ENCODE measurements around the gene ASIC5. TPM values are rescaled to one million over a fixed set of nuclear protein-coding genes. Genes with fewer than 3 reads are reported as not detected.

ASIC5 gene
- polyA plus RNA-seq, 3 donors, result not detected

- H3K27me3 Mint-ChIP-seq (ENCODE audit: low read depth in 3 of 3), result no peaks in the 10 kb centered on the region
- H3K36me3 ChIP-seq (replicated peaks in 1 of 2; ENCODE audit: control insufficient read depth in 1 of 2, insufficient read depth in 2 of 2, low read length in 2 of 2), result no peaks in the 10 kb centered on the region
- H3K27ac ChIP-seq (ENCODE audit: low read depth in 1 of 2, low read length in 2 of 2), result no peak overlapping the region
- no peak overlapping the region for H3K4me2 ChIP-seq (replicated peaks; ENCODE audit: extremely low read depth, low read length, poor library complexity, severe bottlenecking)
- peaks cover 0 to 2% (median 0%) of the 10 kb centered on the region in 7 donors for H3K9me3 Mint-ChIP-seq
- H3K9me3 ChIP-seq (replicated peaks in 1 of 2; ENCODE audit: control insufficient read depth in 1 of 2, insufficient read depth in 1 of 2, low read length in 2 of 2), result no peaks in the 10 kb centered on the region
- no peak overlapping the region for H2AFZ ChIP-seq (ENCODE audit: insufficient read depth, low read depth, low read length, poor library complexity, severe bottlenecking)
- no peaks in the 10 kb centered on the region for H3K27me3 ChIP-seq (ENCODE audit: control insufficient read depth in 2 of 2, insufficient read depth in 2 of 2, low read length in 2 of 2)
- no peak overlapping the region for H3K9ac ChIP-seq (ENCODE audit: insufficient read depth, low read length, poor library complexity, severe bottlenecking)
- intact Hi-C loops (cut with micrococcal nuclease), result no loop called here
- no peaks in the 10 kb centered on the region for H3K4me1 ChIP-seq (ENCODE audit: control insufficient read depth in 1 of 2, insufficient read depth in 2 of 2, low read length in 2 of 2)
- peaks cover 3% of the 10 kb centered on the region for H3K4me1 Mint-ChIP-seq
- H3K4me3 ChIP-seq (replicated peaks in 1 of 3; ENCODE audit: low read depth in 2 of 3, low read length in 3 of 3), result no peak overlapping the region
- DNase-seq, result no peak
- no peaks in the 10 kb centered on the region for H3K79me2 ChIP-seq (ENCODE audit: insufficient read depth, low read length)
- no peak overlapping the region for H3K27ac Mint-ChIP-seq
- TF ChIP-seq CTCF (IDR thresholded peaks at IDR 0.05), result no peak
- no peak overlapping the region for H3K4me3 Mint-ChIP-seq
- WGBS (ENCODE audit: insufficient coverage), result no CpG with 5 or more reads among the region's 6 CpGs
- H3K36me3 Mint-ChIP-seq, result no peaks in the 10 kb centered on the region
- no peaks in the 10 kb centered on the region for H4K20me1 ChIP-seq (ENCODE audit: insufficient read depth, low read length)
Measured at GRCh38 chr4:155906554-155907247, 40.6 kb upstream of the ASIC5 start.

- no peaks in the 10 kb centered on the region for H3K4me1 ChIP-seq (ENCODE audit: control insufficient read depth in 1 of 2, insufficient read depth in 2 of 2, low read length in 2 of 2)
- Mint-ChIP-seq H3K4me3 (no peak overlapping the region), H3K36me3 (no peaks in the 10 kb centered on the region), H3K9me3 (peaks cover 0 to 2% (median 0%) of the 10 kb centered on the region in 7 donors), H3K27ac (no peak overlapping the region), H3K27me3 (ENCODE audit: low read depth in 3 of 3) (no peaks in the 10 kb centered on the region), H3K4me1 (peaks cover 3% of the 10 kb centered on the region)
- no peak for DNase-seq
- TF ChIP-seq CTCF (IDR thresholded peaks at IDR 0.05), result no peak
- no peak overlapping the region for H3K9ac ChIP-seq (ENCODE audit: insufficient read depth, low read length, poor library complexity, severe bottlenecking)
- no peak overlapping the region for H3K27ac ChIP-seq (ENCODE audit: low read depth in 1 of 2, low read length in 2 of 2)
- no peaks in the 10 kb centered on the region for H3K9me3 ChIP-seq (replicated peaks in 1 of 2; ENCODE audit: control insufficient read depth in 1 of 2, insufficient read depth in 1 of 2, low read length in 2 of 2)
- no peaks in the 10 kb centered on the region for H3K36me3 ChIP-seq (replicated peaks in 1 of 2; ENCODE audit: control insufficient read depth in 1 of 2, insufficient read depth in 2 of 2, low read length in 2 of 2)
- WGBS (ENCODE audit: insufficient coverage), result no CpG with 5 or more reads among the region's 3 CpGs
- no peaks in the 10 kb centered on the region for H3K27me3 ChIP-seq (ENCODE audit: control insufficient read depth in 2 of 2, insufficient read depth in 2 of 2, low read length in 2 of 2)
- intact Hi-C loops (cut with micrococcal nuclease), result no loop called here
- H3K4me2 ChIP-seq (replicated peaks; ENCODE audit: extremely low read depth, low read length, poor library complexity, severe bottlenecking), result no peak overlapping the region
- no peaks in the 10 kb centered on the region for H4K20me1 ChIP-seq (ENCODE audit: insufficient read depth, low read length)
- H3K79me2 ChIP-seq (ENCODE audit: insufficient read depth, low read length), result no peaks in the 10 kb centered on the region
- H2AFZ ChIP-seq (ENCODE audit: insufficient read depth, low read depth, low read length, poor library complexity, severe bottlenecking), result no peak overlapping the region
- H3K4me3 ChIP-seq (replicated peaks in 1 of 3; ENCODE audit: low read depth in 2 of 3, low read length in 3 of 3), result no peak overlapping the region
Measured at GRCh38 chr4:155904331-155904730, 38.3 kb upstream of the ASIC5 start.
